HG03025 (cell line): ENCODE measurements around the gene DOK5.

ENCODE experiments used
- ATAC-seq: cut with Tn5 transposase; IDR thresholded peaks from one replicate; pipeline ENCODE4 v1.9.1; 2021; ENCODE audit warnings: mild to moderate bottlenecking, moderate library complexity; ENCODE audit not compliant: unreplicated experiment, low FRiP score

The DOK5 gene

DNA sequence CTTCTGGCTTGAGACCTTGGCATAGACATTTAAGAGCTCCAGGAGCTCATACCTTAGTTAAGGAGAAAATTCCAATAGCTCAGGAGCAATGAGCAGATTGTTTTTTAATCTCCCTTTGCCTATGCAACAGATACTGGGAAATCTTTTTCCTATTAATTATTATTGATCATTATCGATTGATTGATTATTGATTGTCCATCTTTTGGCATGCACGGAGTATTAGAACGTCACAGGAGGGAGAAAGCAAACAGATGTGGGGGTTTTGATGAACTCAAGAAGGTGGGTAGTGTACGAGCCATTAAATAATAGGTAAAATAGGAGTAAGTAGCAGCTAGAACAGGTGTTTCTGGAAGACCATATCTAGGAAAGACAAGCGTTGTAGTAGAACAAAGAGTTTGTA lies 205.0 kb downstream of the DOK5 start:
- no peak for ATAC-seq

DNA sequence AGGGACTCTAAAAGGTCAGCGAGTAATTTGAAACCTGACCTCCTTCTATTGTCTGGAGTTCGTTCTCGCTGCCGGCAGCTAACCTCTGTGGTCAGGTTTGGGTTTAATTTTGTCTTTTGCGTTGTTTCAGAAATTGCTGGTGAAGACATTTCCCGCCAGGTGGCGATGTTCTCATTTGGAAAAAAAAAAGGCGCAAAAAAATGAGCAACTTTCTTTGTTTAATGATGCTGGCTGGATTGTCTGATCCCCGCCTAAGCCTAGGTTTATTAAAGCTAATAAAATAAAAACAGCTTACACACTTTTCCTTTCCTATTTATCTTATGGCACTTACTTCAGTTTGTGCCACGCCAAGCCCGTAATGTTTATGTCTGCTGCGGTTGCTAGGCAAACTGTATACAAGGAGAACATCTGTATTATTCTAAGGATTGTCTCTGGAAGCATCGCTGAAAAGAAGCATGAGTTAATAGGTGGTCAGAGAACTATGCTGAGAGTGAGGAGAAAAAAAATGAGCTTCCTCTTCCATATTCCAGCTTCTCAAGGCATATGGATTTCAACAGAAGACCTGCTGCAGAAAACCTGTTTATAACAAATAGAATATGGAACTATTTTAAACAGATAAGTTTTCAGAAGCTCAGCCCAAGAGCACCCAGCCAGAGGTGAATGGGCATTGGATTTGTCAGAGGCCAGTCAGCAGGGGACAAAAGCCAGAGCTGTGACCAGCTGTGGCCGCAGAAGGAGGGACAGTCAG lies 205.7 kb downstream of the DOK5 start:
- ATAC-seq: no peak

DNA sequence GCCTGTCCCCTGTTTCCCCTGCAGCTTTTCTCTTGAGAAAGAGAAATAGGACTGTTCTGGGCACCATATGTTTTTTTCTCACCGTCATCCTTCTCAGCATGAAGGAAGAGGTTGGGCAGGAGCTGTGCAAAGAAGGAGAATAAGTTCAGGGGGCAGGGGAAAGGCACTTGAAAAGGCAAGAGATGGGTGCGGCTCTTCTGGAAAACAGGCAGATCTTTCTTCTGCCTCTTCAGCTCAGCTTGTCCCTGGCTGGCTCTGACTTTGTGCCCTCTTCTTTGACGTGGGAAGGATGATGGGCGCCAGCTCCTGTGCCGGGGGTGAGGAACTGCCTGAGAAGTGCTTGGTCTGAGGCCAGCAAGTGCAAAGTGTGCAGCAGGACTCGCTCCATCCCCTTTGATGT lies 206.5 kb downstream of the DOK5 start:
- no peak for ATAC-seq

DNA sequence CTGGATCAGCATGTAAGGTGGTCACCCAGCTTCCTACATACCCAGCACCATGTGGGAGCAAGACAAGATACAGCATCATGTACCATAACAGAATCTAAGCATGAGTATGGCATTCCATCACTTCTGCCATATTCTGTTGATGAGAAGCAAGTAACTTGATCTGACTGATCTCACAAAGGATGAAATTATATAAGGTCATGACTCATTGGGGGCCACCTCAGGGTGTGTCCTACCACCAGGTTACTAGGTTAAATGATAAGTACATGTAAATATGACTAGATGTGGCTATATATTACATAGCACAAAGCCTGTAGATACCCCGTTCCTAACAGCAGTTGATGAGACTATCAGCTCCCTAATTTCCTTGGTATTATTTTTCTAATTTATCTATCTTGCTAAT lies 213.1 kb downstream of the DOK5 start:
- no peak for ATAC-seq

DNA sequence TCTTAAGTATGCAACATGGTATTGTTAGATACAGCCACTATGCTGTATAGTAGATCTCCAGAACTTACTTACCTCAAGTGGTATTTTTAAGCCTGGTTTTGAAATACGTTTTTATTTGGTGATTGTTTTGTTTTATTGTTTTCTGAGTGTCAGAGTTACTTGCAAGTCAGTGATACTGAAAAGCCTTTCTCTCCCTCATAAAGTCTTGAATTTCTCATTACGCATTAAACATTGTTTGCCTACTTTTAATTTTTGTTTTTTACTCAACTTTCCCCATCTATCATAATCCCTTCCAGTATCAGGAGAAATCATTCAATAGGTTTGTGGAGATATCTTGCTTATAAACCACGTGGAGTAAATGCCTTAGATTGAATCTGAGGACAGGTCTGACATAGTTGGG lies 214.9 kb downstream of the DOK5 start:
- ATAC-seq: no peak

DNA sequence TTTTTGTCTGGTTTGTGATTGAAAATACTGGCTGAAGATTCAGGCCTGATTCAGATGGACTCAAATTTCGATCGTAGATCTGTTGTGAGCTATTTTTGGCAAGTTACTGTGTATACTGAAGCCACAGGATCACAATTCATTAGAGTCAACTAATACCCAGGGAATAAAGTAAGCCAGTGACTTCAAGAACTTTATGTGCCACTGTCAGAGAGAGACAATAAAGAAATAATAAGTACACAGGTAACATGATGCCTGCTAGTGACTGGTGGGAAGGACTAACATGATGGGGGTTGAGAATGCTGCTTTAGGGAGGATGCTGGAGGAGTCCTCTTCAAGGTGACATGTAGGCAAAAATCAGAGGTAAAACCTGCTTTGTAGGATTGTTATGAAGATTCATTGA lies 215.9 kb downstream of the DOK5 start:
- ATAC-seq: no peak

DNA sequence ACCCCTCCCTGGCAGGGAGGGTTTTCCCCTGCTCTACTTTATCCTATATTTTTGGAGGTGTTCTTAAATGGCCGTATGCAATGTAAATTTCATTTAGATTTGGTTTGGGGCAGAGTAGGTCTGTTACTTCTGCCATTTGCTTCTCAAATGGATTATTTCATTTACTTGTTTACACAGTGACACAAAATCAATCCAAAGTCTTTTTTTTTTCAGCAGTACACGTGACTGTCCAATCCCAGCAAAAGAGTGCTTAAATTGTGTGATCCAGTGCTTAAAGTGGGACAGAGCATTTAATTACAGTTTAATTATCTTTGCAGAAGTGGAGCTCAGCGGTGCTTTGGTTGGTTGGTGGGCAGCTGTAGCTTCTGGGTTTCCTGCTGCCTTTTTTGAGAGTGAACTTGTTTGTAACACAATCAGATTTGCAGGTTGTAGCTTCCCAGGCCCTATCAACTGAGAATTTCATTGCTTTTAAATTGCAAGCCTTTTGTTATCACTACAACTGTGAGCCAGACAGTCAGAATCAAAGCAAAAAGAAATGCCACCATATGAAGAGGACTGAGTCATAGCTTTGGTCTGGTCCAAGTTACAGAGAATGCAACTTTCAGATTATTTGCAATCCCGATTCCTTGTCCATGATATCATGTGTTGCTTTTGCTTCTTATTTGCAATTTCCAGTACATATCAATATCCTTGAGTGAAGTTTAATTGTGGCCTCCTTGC lies 216.9 kb downstream of the DOK5 start:
- no peak for ATAC-seq

DNA sequence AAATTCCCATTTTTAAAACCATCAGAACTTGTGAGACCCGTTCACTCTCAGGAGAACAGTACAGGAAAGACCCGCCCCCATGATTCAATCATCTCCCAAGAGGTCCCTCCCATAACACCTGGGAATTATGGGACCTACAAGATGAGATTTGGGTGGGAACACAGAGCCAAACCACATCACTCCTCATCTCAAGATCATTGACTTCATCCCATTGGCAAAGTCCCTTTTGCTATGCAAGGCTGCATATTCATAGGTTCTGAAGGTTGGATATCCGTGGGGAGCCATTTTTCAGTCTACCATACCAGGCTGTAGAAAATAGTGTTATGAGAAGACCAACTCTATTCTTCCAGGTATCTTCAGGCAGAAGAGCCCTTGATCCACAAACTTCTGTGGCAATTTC lies 219.1 kb downstream of the DOK5 start:
- ATAC-seq: no peak

DNA sequence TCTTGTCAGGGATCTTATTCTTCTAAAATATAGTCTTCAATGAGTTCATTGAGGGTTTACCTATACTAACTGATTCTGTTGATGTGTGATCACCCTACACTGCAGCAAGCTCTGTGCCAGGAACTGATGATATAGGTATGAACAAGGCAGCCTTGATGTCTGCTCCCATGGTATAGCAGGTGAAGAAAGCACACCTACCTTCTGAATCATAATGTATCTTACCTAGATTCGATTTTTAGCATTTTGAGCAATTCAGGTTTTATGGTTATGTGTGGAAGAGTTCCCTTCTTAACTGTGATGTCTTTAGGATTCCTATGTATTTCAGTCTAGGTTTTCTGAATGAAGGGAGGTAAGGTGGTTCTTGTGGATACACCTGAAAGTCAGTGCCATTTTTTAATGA lies 223.0 kb downstream of the DOK5 start:
- no peak for ATAC-seq
